ENCODE data around the gene PLA2G4B.
A peak's percentile ranks its signal among the peaks of the same experiment; 100 is the strongest.

PLA2G4B gene

GRCh38 chr15:41806291-41807181, 32.1 kb upstream of the PLA2G4B start:
- no peak for DNase-seq (ENCODE audit: low read depth in 2 of 2)

GRCh38 chr15:41809121-41809520, 29.5 kb upstream of the PLA2G4B start:
- DNase-seq (ENCODE audit: low read depth in 2 of 2), result no peak

GRCh38 chr15:41809526-41810220, 29.0 kb upstream of the PLA2G4B start:
- DNase-seq (ENCODE audit: low read depth in 2 of 2), result no peak

GRCh38 chr15:41810651-41811431, 27.8 kb upstream of the PLA2G4B start:
- DNase-seq (ENCODE audit: low read depth in 2 of 2), result no peak

GRCh38 chr15:41811432-41812195, 27.0 kb upstream of the PLA2G4B start:
- DNase-seq (ENCODE audit: low read depth in 2 of 2), result peak; percentile 42 to 43

GRCh38 chr15:41812820-41813375, 25.7 kb upstream of the PLA2G4B start:
- no peak for DNase-seq (ENCODE audit: low read depth in 2 of 2)

- DNase-seq (ENCODE audit: low read depth in 2 of 2), result no peak
These were observed 25.2 kb upstream of the PLA2G4B start for GRCh38 chr15:41813426-41813825.

- DNase-seq (ENCODE audit: low read depth in 2 of 2), result no peak
These were observed 24.1 kb upstream of the PLA2G4B start for GRCh38 chr15:41814534-41814933.

- DNase-seq (ENCODE audit: low read depth in 2 of 2), result no peak
These were observed 21.9 kb upstream of the PLA2G4B start for GRCh38 chr15:41816788-41817187.

- DNase-seq (ENCODE audit: low read depth in 2 of 2), result no peak
These were observed 21.3 kb upstream of the PLA2G4B start for GRCh38 chr15:41817327-41817726.

- no peak for DNase-seq (ENCODE audit: low read depth in 2 of 2)
These were observed 20.9 kb upstream of the PLA2G4B start for GRCh38 chr15:41817781-41818180.

- no peak for DNase-seq (ENCODE audit: low read depth in 2 of 2)
These were observed 19.1 kb upstream of the PLA2G4B start for GRCh38 chr15:41819455-41820050.

- DNase-seq (ENCODE audit: low read depth in 2 of 2), result no peak
These were observed 17.7 kb upstream of the PLA2G4B start for GRCh38 chr15:41820791-41821423.

GRCh38 chr15:41821831-41822230, 16.8 kb upstream of the PLA2G4B start:
- no peak for DNase-seq (ENCODE audit: low read depth in 2 of 2)

- DNase-seq (ENCODE audit: low read depth in 2 of 2), result no peak
These were observed 16.2 kb upstream of the PLA2G4B start for GRCh38 chr15:41822471-41822870.

- DNase-seq (ENCODE audit: low read depth in 2 of 2), result no peak
These were observed 15.7 kb upstream of the PLA2G4B start for GRCh38 chr15:41822957-41823356.

- DNase-seq (ENCODE audit: low read depth in 2 of 2), result no peak
These were observed 15.1 kb upstream of the PLA2G4B start for GRCh38 chr15:41823502-41823901.

GRCh38 chr15:41824062-41824745, 14.4 kb upstream of the PLA2G4B start:
- DNase-seq (ENCODE audit: low read depth in 2 of 2), result no peak

GRCh38 chr15:41825145-41825544, 13.5 kb upstream of the PLA2G4B start:
- DNase-seq (ENCODE audit: low read depth in 2 of 2), result no peak
